ENCODE results near the gene ERCC6L. TPM values are rescaled to one million over a fixed set of nuclear protein-coding genes. Genes with fewer than 3 reads are reported as not detected.

Gene ERCC6L
- total and polyA plus RNA-seq, 2 donors from 2014 or later = 0.16 TPM; not detected in 1

DNA sequence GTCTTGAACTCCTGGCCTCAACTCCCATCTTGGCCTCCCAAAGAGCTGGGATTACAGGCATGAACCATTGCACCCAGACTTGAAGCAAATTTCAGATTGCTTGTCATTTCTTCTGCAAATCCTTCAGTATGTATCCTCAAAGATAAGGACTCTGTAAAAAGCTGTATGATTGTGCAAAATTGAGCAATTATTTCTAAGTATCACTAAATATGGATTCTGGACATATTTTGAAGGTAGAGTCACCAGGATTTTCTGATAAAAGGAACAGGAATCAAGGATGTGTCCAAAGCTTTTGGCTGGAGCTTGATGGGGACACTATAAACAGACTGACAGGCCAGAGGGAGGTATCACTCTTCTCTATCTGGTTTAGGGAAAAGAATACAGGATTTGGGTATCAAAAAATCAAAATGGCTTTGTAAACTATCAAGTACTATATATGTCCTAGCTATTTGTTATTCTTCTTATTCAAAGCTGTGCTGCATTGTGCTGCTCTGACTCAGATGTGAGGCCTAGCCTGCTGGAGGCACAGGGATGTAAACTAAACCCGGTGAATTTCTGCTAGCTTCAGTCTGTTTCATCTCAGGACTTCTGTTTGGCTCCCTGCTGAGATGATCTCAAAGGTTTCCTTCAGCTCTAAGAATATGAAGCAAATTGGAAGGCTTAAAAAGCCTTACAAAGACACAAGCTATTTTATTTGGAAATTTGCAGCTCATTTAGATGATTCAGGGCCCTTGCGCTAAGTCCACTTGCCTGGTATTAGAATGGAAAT lies 30.0 kb upstream of the ERCC6L start:
- Histone ChIP-seq H3K4me1 (ENCODE audit: control insufficient read depth in 2 of 3, insufficient read depth in 2 of 3, low read depth in 1 of 3, low read length in 3 of 3) (no peaks in the 10 kb centered on the region), H3K36me3 (ENCODE audit: control insufficient read depth in 2 of 3, insufficient read depth in 3 of 3, low read length in 3 of 3) (peaks cover 11 to 18% (median 16%) of the 10 kb centered on the region in 3 donors), H3K27me3 (ENCODE audit: control insufficient read depth, insufficient read depth, low read length) (no peaks in the 10 kb centered on the region), H3K9me3 (ENCODE audit: control insufficient read depth in 2 of 3, insufficient read depth in 1 of 3, low read length in 3 of 3) (no peaks in the 10 kb centered on the region), H3K4me3 (ENCODE audit: low read length in 3 of 3) (no peak overlapping the region), H3K27ac (ENCODE audit: low read depth in 2 of 2, low read length in 2 of 2) (no peak overlapping the region), H3K9ac (ENCODE audit: low read length in 3 of 3) (no peak overlapping the region)
- intact Hi-C loops (cut with DNase I) = no loop called here
- TF ChIP-seq, protein P1, sequence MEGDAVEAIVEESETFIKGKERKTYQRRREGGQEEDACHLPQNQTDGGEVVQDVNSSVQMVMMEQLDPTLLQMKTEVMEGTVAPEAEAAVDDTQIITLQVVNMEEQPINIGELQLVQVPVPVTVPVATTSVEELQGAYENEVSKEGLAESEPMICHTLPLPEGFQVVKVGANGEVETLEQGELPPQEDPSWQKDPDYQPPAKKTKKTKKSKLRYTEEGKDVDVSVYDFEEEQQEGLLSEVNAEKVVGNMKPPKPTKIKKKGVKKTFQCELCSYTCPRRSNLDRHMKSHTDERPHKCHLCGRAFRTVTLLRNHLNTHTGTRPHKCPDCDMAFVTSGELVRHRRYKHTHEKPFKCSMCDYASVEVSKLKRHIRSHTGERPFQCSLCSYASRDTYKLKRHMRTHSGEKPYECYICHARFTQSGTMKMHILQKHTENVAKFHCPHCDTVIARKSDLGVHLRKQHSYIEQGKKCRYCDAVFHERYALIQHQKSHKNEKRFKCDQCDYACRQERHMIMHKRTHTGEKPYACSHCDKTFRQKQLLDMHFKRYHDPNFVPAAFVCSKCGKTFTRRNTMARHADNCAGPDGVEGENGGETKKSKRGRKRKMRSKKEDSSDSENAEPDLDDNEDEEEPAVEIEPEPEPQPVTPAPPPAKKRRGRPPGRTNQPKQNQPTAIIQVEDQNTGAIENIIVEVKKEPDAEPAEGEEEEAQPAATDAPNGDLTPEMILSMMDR (IDR thresholded peaks at IDR 0.05; ENCODE audit: borderline replicate concordance, extremely low read depth, insufficient read depth) = no peak
- no peak for FAIRE-seq
- DNase-seq = no peak

DNA sequence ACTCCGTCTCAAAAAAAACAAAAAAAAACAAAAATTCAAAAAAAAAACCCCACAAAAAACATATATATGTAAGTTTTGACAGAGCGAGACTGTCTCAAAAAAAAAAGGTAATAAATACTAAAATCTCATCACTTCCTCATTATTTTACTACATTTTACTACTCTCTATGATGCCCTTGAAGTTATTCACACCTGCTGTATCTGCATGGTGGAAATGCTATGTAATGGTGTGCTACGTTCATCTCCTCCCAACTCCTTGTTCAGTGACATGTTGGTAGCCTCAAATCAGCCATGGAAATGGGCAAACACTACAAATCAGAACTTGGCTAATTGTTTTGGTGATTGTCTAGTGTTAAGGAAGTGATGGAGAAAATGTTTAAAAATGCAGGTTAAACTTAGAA lies 26.4 kb upstream of the ERCC6L start:
- TF ChIP-seq, protein P1 (IDR thresholded peaks at IDR 0.05; ENCODE audit: borderline replicate concordance, extremely low read depth, insufficient read depth) = no peak
- H3K4me3 ChIP-seq (ENCODE audit: low read length in 3 of 3) = no peak overlapping the region
- no peak for FAIRE-seq
- no peak overlapping the region for H3K27ac ChIP-seq (ENCODE audit: low read depth in 2 of 2, low read length in 2 of 2)
- no peaks in the 10 kb centered on the region for H3K4me1 ChIP-seq (ENCODE audit: control insufficient read depth in 2 of 3, insufficient read depth in 2 of 3, low read depth in 1 of 3, low read length in 3 of 3)
- no peak for DNase-seq
- H3K9ac ChIP-seq (ENCODE audit: low read length in 3 of 3) = no peak overlapping the region
- no peaks in the 10 kb centered on the region for H3K9me3 ChIP-seq (ENCODE audit: control insufficient read depth in 2 of 3, insufficient read depth in 1 of 3, low read length in 3 of 3)
- H3K27me3 ChIP-seq (ENCODE audit: control insufficient read depth, insufficient read depth, low read length) = no peaks in the 10 kb centered on the region
- peaks cover 0 to 2% (median under 1%) of the 10 kb centered on the region in 3 donors for H3K36me3 ChIP-seq (ENCODE audit: control insufficient read depth in 2 of 3, insufficient read depth in 3 of 3, low read length in 3 of 3)
- intact Hi-C loops (cut with DNase I) = no loop called here

DNA sequence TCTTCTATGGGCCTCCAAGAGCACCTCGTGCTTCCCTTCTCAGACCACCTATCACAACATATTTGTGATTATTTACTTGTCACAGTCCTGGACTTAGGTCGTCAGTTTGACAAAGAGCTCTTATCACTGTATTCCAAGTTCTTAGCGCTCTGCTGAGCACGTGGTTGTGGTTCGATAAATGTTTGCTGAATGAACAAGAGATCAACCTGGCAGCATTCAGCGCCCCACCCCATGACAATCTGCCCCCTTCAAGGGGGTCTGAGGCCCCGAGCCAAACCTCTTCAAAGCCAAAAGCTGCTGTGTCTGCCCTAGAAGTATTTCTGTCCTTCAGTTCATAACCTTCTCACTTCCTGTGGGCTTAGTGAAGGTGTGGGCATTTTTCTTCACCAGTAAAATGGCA lies 23.2 kb upstream of the ERCC6L start:
- no peaks in the 10 kb centered on the region for H3K36me3 ChIP-seq (ENCODE audit: control insufficient read depth in 2 of 3, insufficient read depth in 3 of 3, low read length in 3 of 3)
- H3K4me3 ChIP-seq (ENCODE audit: low read length in 3 of 3) = no peak overlapping the region
- FAIRE-seq (no peak), DNase-seq (no peak)
- H3K9me3 ChIP-seq (ENCODE audit: control insufficient read depth in 2 of 3, insufficient read depth in 1 of 3, low read length in 3 of 3) = no peaks in the 10 kb centered on the region
- TF ChIP-seq, protein P1 (IDR thresholded peaks at IDR 0.05; ENCODE audit: borderline replicate concordance, extremely low read depth, insufficient read depth) = no peak
- H3K9ac ChIP-seq (ENCODE audit: low read length in 3 of 3) = no peak overlapping the region
- no peaks in the 10 kb centered on the region for H3K4me1 ChIP-seq (ENCODE audit: control insufficient read depth in 2 of 3, insufficient read depth in 2 of 3, low read depth in 1 of 3, low read length in 3 of 3)
- intact Hi-C loops (cut with DNase I) = no loop called here
- no peak overlapping the region for H3K27ac ChIP-seq (ENCODE audit: low read depth in 2 of 2, low read length in 2 of 2)
- H3K27me3 ChIP-seq (ENCODE audit: control insufficient read depth, insufficient read depth, low read length) = no peaks in the 10 kb centered on the region

Measured in kidney (tissue), 14 donors.